Hypothalamus (tissue), 51 donors: ENCODE measurements around the gene KCNMA1.

ENCODE experiments used
- DNase-seq, 51 donors: peaks; one replicate each; lab custom pipeline; 2025; lab: John Stamatoyannopoulos, UW

KCNMA1 gene

GRCh38 chr10:77120666-77121376 is 516.8 kb downstream of the KCNMA1 start:
- no peak for DNase-seq

- no peak for DNase-seq
Measured at GRCh38 chr10:77120012-77120411, 517.6 kb downstream of the KCNMA1 start.

- DNase-seq = no peak
Measured at GRCh38 chr10:77118603-77119282, 518.9 kb downstream of the KCNMA1 start.

- DNase-seq = no peak
Measured at GRCh38 chr10:77117501-77117900, 520.1 kb downstream of the KCNMA1 start.

GRCh38 chr10:77116904-77117303 is 520.7 kb downstream of the KCNMA1 start:
- no peak for DNase-seq

GRCh38 chr10:77114181-77114821 is 523.3 kb downstream of the KCNMA1 start:
- DNase-seq = no peak

GRCh38 chr10:77111611-77112550 is 525.7 kb downstream of the KCNMA1 start:
- DNase-seq = peak in 1 of 51 donors; percentile 35

- no peak for DNase-seq
Measured at GRCh38 chr10:77110757-77111156, 526.9 kb downstream of the KCNMA1 start.

GRCh38 chr10:77109351-77109994 is 528.1 kb downstream of the KCNMA1 start:
- no peak for DNase-seq

GRCh38 chr10:77106676-77107075 is 530.9 kb downstream of the KCNMA1 start:
- DNase-seq = no peak

- DNase-seq = no peak
Measured at GRCh38 chr10:77105761-77106221, 531.8 kb downstream of the KCNMA1 start.

- no peak for DNase-seq
Measured at GRCh38 chr10:77104459-77104980, 533.1 kb downstream of the KCNMA1 start.

- no peak for DNase-seq
Measured at GRCh38 chr10:77103213-77103612, 534.4 kb downstream of the KCNMA1 start.

GRCh38 chr10:77101341-77101740 is 536.3 kb downstream of the KCNMA1 start:
- no peak for DNase-seq

GRCh38 chr10:77099136-77099535 is 538.5 kb downstream of the KCNMA1 start:
- DNase-seq = no peak

GRCh38 chr10:77097625-77098024 is 540.0 kb downstream of the KCNMA1 start:
- DNase-seq = no peak

GRCh38 chr10:77093126-77093525 is 544.5 kb downstream of the KCNMA1 start:
- DNase-seq = no peak

- no peak for DNase-seq
Measured at GRCh38 chr10:77091597-77092165, 545.9 kb downstream of the KCNMA1 start.
